Mesodermal cell (in vitro differentiated cells): Measurements from ENCODE around the gene BORA.
"Not testable (repeated sequence)": the region's sequence is repeated elsewhere in the genome, so short reads cannot be mapped to it uniquely, and the experiment has no call there.

Experiments used
- H3K27ac ChIP-seq: 2 replicates; pipeline ENCODE4 v1.7.0; 2013; ENCODE audit warnings: mild to moderate bottlenecking, low read depth, low read length, moderate library complexity; ENCODE audit not compliant: severe bottlenecking
- H3K36me3 ChIP-seq: 2 replicates; pipeline ENCODE4 v1.7.1; 2013; ENCODE audit warnings: mild to moderate bottlenecking, low read length, moderate library complexity; ENCODE audit not compliant: control insufficient read depth, insufficient read depth
- H3K4me1 ChIP-seq: one replicate; pipeline ENCODE4 v1.7.1; 2013; ENCODE audit warnings: mild to moderate bottlenecking, low read length; ENCODE audit not compliant: insufficient read depth, control insufficient read depth, poor library complexity, severe bottlenecking
- H3K4me3 ChIP-seq: 2 replicates; pipeline ENCODE4 v1.7.0; 2013; ENCODE audit warnings: low read length, control low read depth, mild to moderate bottlenecking; ENCODE audit not compliant: insufficient read depth, poor library complexity, severe bottlenecking; ENCODE audit errors: extremely low read depth
- H3K9me3 ChIP-seq: 2 replicates; pipeline ENCODE4 v1.7.1; 2013; ENCODE audit warnings: mild to moderate bottlenecking, low read length, moderate library complexity; ENCODE audit not compliant: control insufficient read depth
- WGBS, 2 experiments: methylation state at CpG; one replicate each; pipeline ENCODE4 v1.1.5; 2013; ENCODE audit warnings: missing lambda C conversion rate in 2 of 2; ENCODE audit not compliant: insufficient coverage in 2 of 2; 5-methylcytosine and 5-hydroxymethylcytosine counted together

BORA gene

GRCh38 chr13:72700509-72700908 is 27.2 kb upstream of the BORA start:
- no peak overlapping the region for H3K27ac ChIP-seq
- no peaks in the 10 kb centered on the region for H3K36me3 ChIP-seq
- no CpG with 5 or more reads among the region's 1 CpG for WGBS, 2 experiments
- H3K4me3 ChIP-seq: no peak overlapping the region
- no peaks in the 10 kb centered on the region for H3K4me1 ChIP-seq
- no peaks in the 10 kb centered on the region for H3K9me3 ChIP-seq

- Histone ChIP-seq H3K9me3 (peaks cover 12% of the 10 kb centered on the region), H3K27ac (peak overlapping the region; percentile 77), H3K36me3 (peaks cover 75% of the 10 kb centered on the region), H3K4me1 (no peaks in the 10 kb centered on the region), H3K4me3 (no peak overlapping the region)
- WGBS, 2 experiments: 63 to 70% methylated on average over 3 of the region's 3 CpGs
Observed at GRCh38 chr13:72716776-72717175, 10.9 kb upstream of the BORA start.

GRCh38 chr13:72726185-72726584 is 1.5 kb upstream of the BORA start:
- H3K4me1 ChIP-seq, H3K27ac ChIP-seq, H3K9me3 ChIP-seq: not testable (repeated sequence)
- 89 to 93% methylated on average over 9 to 10 of the region's 15 CpGs for WGBS, 2 experiments
- peak overlapping the region; percentile 87 for H3K4me3 ChIP-seq
- peaks cover 40% of the 10 kb centered on the region for H3K36me3 ChIP-seq

DNA sequence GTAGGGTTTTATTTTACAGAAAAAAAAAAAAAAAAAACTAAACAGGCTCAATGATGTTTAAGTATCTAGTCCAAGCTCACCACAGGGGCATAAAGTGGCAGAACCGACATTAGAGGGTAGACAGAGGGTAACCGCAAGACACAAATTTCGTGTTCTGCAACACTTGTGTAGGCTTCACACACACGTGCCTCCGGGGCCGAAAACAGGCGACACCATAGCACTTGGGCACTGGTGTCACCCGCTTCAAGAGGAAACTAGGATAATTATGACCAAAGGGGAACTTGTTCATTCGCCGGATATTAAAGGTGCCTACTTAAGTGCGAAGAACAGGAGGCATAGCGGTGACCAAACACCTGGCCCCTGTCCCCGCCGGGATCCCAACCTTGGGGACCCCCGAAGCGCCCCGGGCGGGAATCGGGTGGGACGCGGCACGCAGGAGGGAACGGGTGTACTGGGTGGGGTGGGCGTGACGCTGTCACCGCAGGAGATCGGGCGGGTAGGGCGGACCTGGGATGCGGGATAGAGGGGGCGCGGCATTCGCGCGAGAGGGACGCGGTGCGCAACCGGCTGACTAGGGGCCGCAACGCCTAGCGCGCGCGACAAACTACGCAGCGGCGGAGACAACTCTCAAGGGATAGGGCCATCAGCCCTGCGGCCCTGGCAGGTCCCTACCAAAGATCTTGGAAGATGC is 852 bp upstream of the BORA start:
- Histone ChIP-seq H3K36me3 (peaks cover 47% of the 10 kb centered on the region), H3K27ac (peak overlapping the region; percentile 67), H3K9me3 (no peaks in the 10 kb centered on the region), H3K4me1 (no peaks in the 10 kb centered on the region), H3K4me3 (peak overlapping the region; percentile 87)
- 2 to 4% methylated on average over 40 to 49 of the region's 49 CpGs for WGBS, 2 experiments

- WGBS, 2 experiments: 25 to 50% methylated on average over 1 of the region's 3 CpGs
- H3K36me3 ChIP-seq: peaks cover 45% of the 10 kb centered on the region
- no peaks in the 10 kb centered on the region for H3K9me3 ChIP-seq
- H3K4me3 ChIP-seq: peak overlapping the region; percentile 87
- peak overlapping the region; percentile 78 for H3K27ac ChIP-seq
- no peaks in the 10 kb centered on the region for H3K4me1 ChIP-seq
Observed at GRCh38 chr13:72728290-72728605, 525 bp downstream of the BORA start.

- H3K4me1 ChIP-seq: no peaks in the 10 kb centered on the region
- no peaks in the 10 kb centered on the region for H3K9me3 ChIP-seq
- no CpG with 5 or more reads among the region's 3 CpGs for WGBS, 2 experiments
- H3K36me3 ChIP-seq: peaks cover 41% of the 10 kb centered on the region
- no peak overlapping the region for H3K4me3 ChIP-seq
- no peak overlapping the region for H3K27ac ChIP-seq
Observed at GRCh38 chr13:72737033-72737432, 9.3 kb downstream of the BORA start.

DNA sequence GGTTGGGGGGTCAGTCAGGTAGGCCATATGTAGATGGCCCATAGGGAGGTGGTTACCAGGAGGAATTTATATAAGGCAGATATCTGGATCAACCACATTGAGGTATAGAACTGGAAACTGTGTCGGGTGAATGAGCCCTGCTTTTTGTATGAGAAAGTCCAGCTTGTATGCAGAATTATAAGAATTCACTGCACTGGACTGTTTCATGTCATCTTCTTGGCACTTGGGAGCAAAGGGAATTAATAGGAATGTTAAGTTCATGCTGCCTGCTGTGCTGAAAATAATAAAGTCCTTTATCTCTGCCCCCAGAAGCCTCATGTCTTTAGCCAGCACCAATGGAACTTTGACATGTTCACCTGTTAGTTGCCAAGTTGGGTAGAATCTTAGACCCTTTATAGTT is 12.3 kb downstream of the BORA start:
- no peaks in the 10 kb centered on the region for H3K9me3 ChIP-seq
- H3K36me3 ChIP-seq: peaks cover 47% of the 10 kb centered on the region
- WGBS, 2 experiments: 82 to 95% methylated on average over 1 of the region's 1 CpG
- H3K4me1 ChIP-seq: no peaks in the 10 kb centered on the region
- no peak overlapping the region for H3K4me3 ChIP-seq
- H3K27ac ChIP-seq: no peak overlapping the region

DNA sequence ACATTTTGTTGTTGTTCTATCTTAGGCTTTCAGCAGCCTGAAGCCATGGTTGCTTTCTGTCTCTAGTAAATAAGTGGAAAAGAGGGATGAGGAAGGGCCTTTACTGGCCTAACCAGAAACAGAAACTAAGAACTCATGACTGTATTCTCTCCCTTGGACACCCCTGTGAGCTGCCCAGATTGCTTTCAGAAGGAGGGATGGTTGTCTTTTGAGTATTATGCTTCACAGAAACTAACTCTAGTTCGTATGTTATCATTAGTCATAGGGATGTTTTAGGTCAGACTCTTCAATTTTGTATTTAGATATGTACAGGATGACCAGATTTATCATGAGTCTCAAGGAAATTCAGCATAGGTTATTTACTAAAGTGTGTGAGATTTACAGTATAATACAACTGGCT is 17.5 kb downstream of the BORA start:
- Histone ChIP-seq H3K9me3 (no peaks in the 10 kb centered on the region), H3K36me3 (peaks cover 59% of the 10 kb centered on the region), H3K4me1 (no peaks in the 10 kb centered on the region), H3K27ac (no peak overlapping the region), H3K4me3 (no peak overlapping the region)
- WGBS, 2 experiments: 100% methylated on average over 1 of the region's 1 CpG; no CpG with 5 or more reads in 1 of the 2 experiments

GRCh38 chr13:72751220-72751619 is 23.5 kb downstream of the BORA start:
- Histone ChIP-seq H3K4me3 (no peak overlapping the region), H3K4me1 (no peaks in the 10 kb centered on the region), H3K9me3 (no peaks in the 10 kb centered on the region), H3K36me3 (peaks cover 86% of the 10 kb centered on the region), H3K27ac (no peak overlapping the region)

DNA sequence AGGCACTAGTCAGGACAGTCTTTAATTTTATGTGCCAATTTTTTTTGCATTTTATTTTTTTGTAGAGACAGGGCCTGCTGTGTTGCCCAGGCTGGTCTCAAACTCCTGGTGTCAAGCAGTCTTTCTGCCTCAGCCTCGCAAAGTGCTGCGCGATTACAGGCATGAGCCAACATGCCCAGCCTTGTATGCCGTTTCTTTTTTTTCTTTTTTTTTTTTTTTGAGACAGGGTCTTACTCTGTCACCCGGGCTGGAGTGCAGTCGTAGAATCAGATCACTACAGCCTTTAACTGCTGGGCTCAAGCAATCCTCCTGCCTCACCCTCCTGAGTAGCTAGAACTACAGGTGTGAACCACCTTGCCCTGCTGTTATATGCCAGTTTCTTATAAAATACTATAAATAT is 26.4 kb downstream of the BORA start:
- H3K27ac ChIP-seq: no peak overlapping the region
- WGBS, 2 experiments: 89 to 96% methylated on average over 3 to 4 of the region's 6 CpGs
- H3K4me3 ChIP-seq: no peak overlapping the region
- H3K4me1 ChIP-seq: no peaks in the 10 kb centered on the region
- H3K9me3 ChIP-seq: no peaks in the 10 kb centered on the region
- H3K36me3 ChIP-seq: peaks cover 91% of the 10 kb centered on the region

GRCh38 chr13:72757792-72758535 is 30.2 kb downstream of the BORA start:
- Histone ChIP-seq H3K9me3 (no peaks in the 10 kb centered on the region), H3K27ac (no peak overlapping the region), H3K36me3 (peaks cover 90% of the 10 kb centered on the region), H3K4me1 (no peaks in the 10 kb centered on the region), H3K4me3 (no peak overlapping the region)
- WGBS, 2 experiments: 100% methylated on average over 2 of the region's 4 CpGs
